H9 (cell line): ENCODE data around the gene SPESP1. TPM values are rescaled to one million over a fixed set of nuclear protein-coding genes. Genes with fewer than 3 reads are reported as not detected.

Experiments
- DNase-seq: peaks from one replicate; pipeline ENCODE4 v3.0.0-alpha.2; 2017
- H2AFZ ChIP-seq: one replicate; pipeline ENCODE4 v1.6.1; 2013; ENCODE audit warnings: mild to moderate bottlenecking, low read length, control low read depth, moderate library complexity
- H2AK5ac ChIP-seq: 2 replicates; pipeline ENCODE4 v1.6.1; 2013; ENCODE audit warnings: low read length, control low read depth, mixed read lengths; ENCODE audit not compliant: insufficient read length
- H2BK120ac ChIP-seq: one replicate; pipeline ENCODE4 v1.6.1; 2013; ENCODE audit warnings: low read depth, mild to moderate bottlenecking, low read length, control low read depth, inconsistent platforms; ENCODE audit not compliant: poor library complexity, severe bottlenecking
- H2BK12ac ChIP-seq: 2 replicates; pipeline ENCODE4 v1.6.1; 2013; ENCODE audit warnings: low read length, control low read depth, mixed read lengths, low read depth; ENCODE audit not compliant: insufficient read length
- H2BK15ac ChIP-seq: 2 replicates; pipeline ENCODE4 v1.6.1; 2013; ENCODE audit warnings: low read depth, low read length, control low read depth
- H2BK20ac ChIP-seq: one replicate; pipeline ENCODE4 v1.6.1; 2013; ENCODE audit warnings: low read depth, mild to moderate bottlenecking, low read length, control low read depth, inconsistent platforms; ENCODE audit not compliant: poor library complexity, severe bottlenecking
- H2BK5ac ChIP-seq: 2 replicates; pipeline ENCODE4 v1.6.1; 2013; ENCODE audit warnings: low read length, control low read depth, mixed read lengths; ENCODE audit not compliant: insufficient read length
- H3K14ac ChIP-seq: 2 replicates; pipeline ENCODE4 v1.6.1; 2013; ENCODE audit warnings: low read length, control low read depth; ENCODE audit not compliant: insufficient read depth
- H3K18ac ChIP-seq: 2 replicates; pipeline ENCODE4 v1.6.1; 2013; ENCODE audit warnings: low read depth, mild to moderate bottlenecking, mixed read lengths, low read length, control low read depth; ENCODE audit not compliant: insufficient read length
- H3K23ac ChIP-seq: 2 replicates; pipeline ENCODE4 v1.6.1; 2013; ENCODE audit warnings: low read length, control low read depth, mixed read lengths, low read depth; ENCODE audit not compliant: insufficient read length
- H3K23me2 ChIP-seq: 2 replicates; pipeline ENCODE4 v1.6.1; 2013; ENCODE audit warnings: low read depth, mild to moderate bottlenecking, mixed read lengths, low read length, control low read depth; ENCODE audit not compliant: insufficient read length, poor library complexity, severe bottlenecking
- H3K27ac ChIP-seq: 2 replicates; pipeline ENCODE4 v1.5.1; 2013; ENCODE audit warnings: low read length, control low read depth, mixed read lengths, low read depth; ENCODE audit not compliant: insufficient read length
- H3K27me3 ChIP-seq: 2 replicates; pipeline ENCODE4 v1.6.1; 2013; ENCODE audit warnings: low read length, control low read depth, inconsistent platforms; ENCODE audit not compliant: insufficient read depth
- H3K4ac ChIP-seq: 2 replicates; pipeline ENCODE4 v1.6.1; 2013; ENCODE audit warnings: low read depth, mild to moderate bottlenecking, control low read depth, inconsistent platforms, low read length, moderate library complexity
- H3K4me1 ChIP-seq: 2 replicates; pipeline ENCODE4 v1.6.1; 2013; ENCODE audit warnings: low read length, control low read depth, inconsistent platforms; ENCODE audit not compliant: insufficient read depth
- H3K4me2 ChIP-seq: 2 replicates; pipeline ENCODE4 v1.6.1; 2013; ENCODE audit warnings: low read length, control low read depth, mixed read lengths; ENCODE audit not compliant: insufficient read length, insufficient read depth
- H3K56ac ChIP-seq: 2 replicates; pipeline ENCODE4 v1.6.1; 2013; ENCODE audit warnings: low read depth, mild to moderate bottlenecking, mixed read lengths, low read length, control low read depth; ENCODE audit not compliant: insufficient read length
- H3K79me1 ChIP-seq: 2 replicates; pipeline ENCODE4 v1.6.1; 2013; ENCODE audit warnings: low read depth, mild to moderate bottlenecking, moderate library complexity, low read length, control low read depth, inconsistent platforms; ENCODE audit not compliant: insufficient read depth, poor library complexity, severe bottlenecking
- H3K79me2 ChIP-seq: 2 replicates; pipeline ENCODE4 v1.6.1; 2013; ENCODE audit warnings: low read length, control low read depth, inconsistent platforms; ENCODE audit not compliant: insufficient read depth
- H3K9ac ChIP-seq: 2 replicates; pipeline ENCODE4 v1.6.1; 2013; ENCODE audit warnings: low read length, control low read depth, mixed read lengths; ENCODE audit not compliant: insufficient read length; ENCODE audit errors: extremely low read depth
- H3K9me3 ChIP-seq: one replicate; pipeline ENCODE4 v1.6.1; 2013; ENCODE audit warnings: low read depth, low read length, inconsistent platforms; ENCODE audit not compliant: control insufficient read depth
- H3T11ph ChIP-seq: one replicate; pipeline ENCODE4 v1.6.1; 2013; ENCODE audit warnings: mild to moderate bottlenecking, low read length, control low read depth, inconsistent platforms
- H4K20me1 ChIP-seq: one replicate; pipeline ENCODE4 v1.6.1; 2013; ENCODE audit not compliant: control insufficient read depth, insufficient read length, insufficient read depth
- H4K5ac ChIP-seq: 2 replicates; pipeline ENCODE4 v1.6.1; 2013; ENCODE audit warnings: low read depth, mild to moderate bottlenecking, mixed read lengths, low read length, control low read depth; ENCODE audit not compliant: insufficient read length
- H4K8ac ChIP-seq: replicated peaks from 2 replicates; pipeline ENCODE4 v1.6.1; 2013; ENCODE audit warnings: low read length, control low read depth, mixed read lengths, low read depth; ENCODE audit not compliant: insufficient read length
- H4K91ac ChIP-seq: 2 replicates; pipeline ENCODE4 v1.6.1; 2013; ENCODE audit warnings: low read depth, mild to moderate bottlenecking, moderate library complexity, mixed read lengths, low read length, control low read depth; ENCODE audit not compliant: insufficient read length
- H3K27ac Mint-ChIP-seq, 3 experiments: 2 replicates in 2 of 3; 3 replicates in 1 of 3; pipeline ENCODE4 v1.8.0; 2020 to 2021; ENCODE audit warnings: mixed read lengths in 3 of 3, mild to moderate bottlenecking in 1 of 3, moderate library complexity in 1 of 3
- H3K27me3 Mint-ChIP-seq: 2 replicates; pipeline ENCODE4 v1.8.0; 2021; ENCODE audit warnings: low read depth, mild to moderate bottlenecking, moderate library complexity, mixed read lengths
- H3K36me3 Mint-ChIP-seq, 3 experiments: 2 replicates in 2 of 3; 3 replicates in 1 of 3; pipeline ENCODE4 v1.8.0; 2020 to 2021; ENCODE audit warnings: low read depth in 3 of 3, mixed read lengths in 3 of 3; ENCODE audit not compliant: insufficient read depth in 1 of 3
- H3K4me1 Mint-ChIP-seq, 2 experiments: 2 replicates each; pipeline ENCODE4 v1.8.0; 2020; ENCODE audit warnings: mixed read lengths in 2 of 2
- H3K4me3 Mint-ChIP-seq, 2 experiments: 2 replicates in 1 of 2; 3 replicates in 1 of 2; pipeline ENCODE4 v1.8.0; 2020 to 2021; ENCODE audit warnings: mild to moderate bottlenecking in 2 of 2, mixed read lengths in 2 of 2, moderate library complexity in 1 of 2
- H3K9me3 Mint-ChIP-seq, 2 experiments: 2 replicates in 1 of 2; 3 replicates in 1 of 2; pipeline ENCODE4 v1.8.0; 2020; ENCODE audit warnings: mild to moderate bottlenecking in 2 of 2, mixed read lengths in 2 of 2, moderate library complexity in 1 of 2
- CTCF ChIP-seq: fragments of 200-600 bp; sonication (generic); conservative IDR thresholded peaks from 3 replicates; pipeline ENCODE4 v1.8.0; 2021; ENCODE audit warnings: antibody characterized with exemption, mild to moderate bottlenecking
- WGBS: extraction: QIAGEN DNeasy Blood & Tissue Kit; methylation state at CpG from one replicate; pipeline ENCODE4 v1.1.7; 2013; ENCODE audit warnings: missing lambda C conversion rate, low lambda C conversion rate, mixed read lengths; ENCODE audit not compliant: insufficient read length; ENCODE audit errors: extremely low coverage; 5-methylcytosine and 5-hydroxymethylcytosine counted together
- total RNA-seq: library from RNA; stranded (reverse); gene quantifications from 2 replicates; pipeline ENCODE4 v1.2.1, GENCODE V29; 2021

SPESP1 gene
- total RNA-seq, 1 experiment from 2014 or later: not detected

- no peak overlapping the region for H2AFZ ChIP-seq
- Mint-ChIP-seq H3K4me3 (no peak overlapping the region), H3K27ac (no peak overlapping the region), H3K9me3 (no peaks in the 10 kb centered on the region), H3K4me1 (no peaks in the 10 kb centered on the region), H3K36me3 (no peaks in the 10 kb centered on the region), H3K27me3 (peaks cover 11% of the 10 kb centered on the region)
- no peak overlapping the region for H3K56ac ChIP-seq
- H4K20me1 ChIP-seq: no peaks in the 10 kb centered on the region
- H2BK5ac ChIP-seq: no peak overlapping the region
- no peak overlapping the region for H4K8ac ChIP-seq
- H3K18ac ChIP-seq: no peak overlapping the region
- no peaks in the 10 kb centered on the region; the same call in 1 of the 2 replicates for H3K4me1 ChIP-seq
- no peaks in the 10 kb centered on the region for H3K23me2 ChIP-seq
- H3K27ac ChIP-seq: no peak overlapping the region
- H2BK15ac ChIP-seq: no peak overlapping the region
- no peak overlapping the region for H2AK5ac ChIP-seq
- no peaks in the 10 kb centered on the region for H3K9me3 ChIP-seq
- no peak overlapping the region for H3K14ac ChIP-seq
- no peaks in the 10 kb centered on the region for H3K27me3 ChIP-seq
- no peak overlapping the region for H3K4me2 ChIP-seq
- H2BK20ac ChIP-seq: no peak overlapping the region
- H4K91ac ChIP-seq: no peak overlapping the region
- H3K79me1 ChIP-seq: no peaks in the 10 kb centered on the region
- H3K23ac ChIP-seq: no peak overlapping the region
- H3K4ac ChIP-seq: no peak overlapping the region
- H3K79me2 ChIP-seq: no peaks in the 10 kb centered on the region
- H2BK120ac ChIP-seq: no peak overlapping the region
- DNase-seq: no peak
- no CpG with 5 or more reads among the region's 1 CpG for WGBS
- no peak overlapping the region for H3K9ac ChIP-seq
- no peak for TF ChIP-seq CTCF
- H4K5ac ChIP-seq: no peak overlapping the region
- no peak overlapping the region for H2BK12ac ChIP-seq
- H3T11ph ChIP-seq: no peak overlapping the region
Observed at GRCh38 chr15:68897016-68897415, 33.3 kb upstream of the SPESP1 start.
